GM21390 (cell line): ENCODE measurements around the gene DAPK1.

Experiments used
- ATAC-seq: cut with Tn5 transposase; IDR thresholded peaks from one replicate; pipeline ENCODE4 v1.9.1; 2021; ENCODE audit not compliant: unreplicated experiment

DAPK1 gene

GRCh38 chr9:87638292-87638691, 140.6 kb downstream of the DAPK1 start:
- no peak for ATAC-seq

GRCh38 chr9:87639949-87640348, 142.3 kb downstream of the DAPK1 start:
- no peak for ATAC-seq

- ATAC-seq = no peak
Measured at GRCh38 chr9:87640385-87640795, 142.7 kb downstream of the DAPK1 start.

- ATAC-seq = no peak
Measured at GRCh38 chr9:87641067-87641466, 143.4 kb downstream of the DAPK1 start.

- no peak for ATAC-seq
Measured at GRCh38 chr9:87642330-87643106, 144.9 kb downstream of the DAPK1 start.

- no peak for ATAC-seq
Measured at GRCh38 chr9:87643107-87643650, 145.5 kb downstream of the DAPK1 start.

- ATAC-seq = no peak
Measured at GRCh38 chr9:87643778-87644570, 146.3 kb downstream of the DAPK1 start.

GRCh38 chr9:87644659-87645058, 147.0 kb downstream of the DAPK1 start:
- no peak for ATAC-seq

- no peak for ATAC-seq
Measured at GRCh38 chr9:87646546-87646945, 148.9 kb downstream of the DAPK1 start.

- no peak for ATAC-seq
Measured at GRCh38 chr9:87647114-87647513, 149.4 kb downstream of the DAPK1 start.

- ATAC-seq = no peak
Measured at GRCh38 chr9:87648606-87649005, 150.9 kb downstream of the DAPK1 start.

GRCh38 chr9:87650611-87651295, 153.1 kb downstream of the DAPK1 start:
- ATAC-seq = no peak

- ATAC-seq = no peak
Measured at GRCh38 chr9:87651431-87651830, 153.8 kb downstream of the DAPK1 start.

GRCh38 chr9:87653941-87654340, 156.3 kb downstream of the DAPK1 start:
- ATAC-seq = no peak

- no peak for ATAC-seq
Measured at GRCh38 chr9:87655731-87656130, 158.1 kb downstream of the DAPK1 start.

- no peak for ATAC-seq
Measured at GRCh38 chr9:87656485-87656884, 158.8 kb downstream of the DAPK1 start.

- no peak for ATAC-seq
Measured at GRCh38 chr9:87657190-87657589, 159.5 kb downstream of the DAPK1 start.

GRCh38 chr9:87657893-87658292, 160.2 kb downstream of the DAPK1 start:
- ATAC-seq = no peak

- ATAC-seq = no peak
Measured at GRCh38 chr9:87658511-87658910, 160.8 kb downstream of the DAPK1 start.

- ATAC-seq = no peak
Measured at GRCh38 chr9:87659534-87660419, 162.1 kb downstream of the DAPK1 start.
